GM23248 (cell line): ENCODE measurements around the gene PYGM. TPM values are rescaled to one million over a fixed set of nuclear protein-coding genes. Genes with fewer than 3 reads are reported as not detected.
A peak's percentile ranks its signal among the peaks of the same experiment; 100 is the strongest.

Experiments used
- DNase-seq: peaks from one replicate; pipeline ENCODE4 v3.0.0-alpha.2; 2015
- H2AFZ ChIP-seq: fragments of 200-600 bp; sonication (generic); 2 replicates; pipeline ENCODE4 v1.6.1; 2016; ENCODE audit warnings: antibody characterized with exemption
- H3F3A ChIP-seq: fragments of 200-600 bp; sonication (generic); 2 replicates; pipeline ENCODE4 v1.6.1; 2016; ENCODE audit warnings: mild to moderate bottlenecking, antibody characterized with exemption, mixed run types; ENCODE audit not compliant: insufficient read depth
- H3K27ac ChIP-seq: fragments of 200-600 bp; sonication (generic); 2 replicates; pipeline ENCODE4 v1.5.1; 2016; ENCODE audit warnings: mild to moderate bottlenecking
- H3K27me3 ChIP-seq: fragments of 200-600 bp; sonication (generic); replicated peaks from 2 replicates; pipeline ENCODE4 v1.6.1; 2016; ENCODE audit warnings: mild to moderate bottlenecking; ENCODE audit not compliant: insufficient read depth
- H3K36me3 ChIP-seq: fragments of 200-600 bp; sonication (generic); 2 replicates; pipeline ENCODE4 v1.6.1; 2016; ENCODE audit warnings: low read depth, mild to moderate bottlenecking
- H3K4me1 ChIP-seq: fragments of 200-600 bp; sonication (generic); 2 replicates; pipeline ENCODE4 v1.6.1; 2016; ENCODE audit warnings: mild to moderate bottlenecking; ENCODE audit not compliant: insufficient read depth
- H3K4me2 ChIP-seq: fragments of 200-600 bp; sonication (generic); one replicate; pipeline ENCODE4 v1.6.1; 2016; ENCODE audit warnings: mild to moderate bottlenecking; ENCODE audit not compliant: unreplicated experiment
- H3K4me3 ChIP-seq: fragments of 200-600 bp; sonication (generic); 2 replicates; pipeline ENCODE4 v1.5.1; 2016; ENCODE audit warnings: mild to moderate bottlenecking
- H3K79me2 ChIP-seq: fragments of 200-600 bp; sonication (generic); 2 replicates; pipeline ENCODE4 v1.6.1; 2016; ENCODE audit warnings: mild to moderate bottlenecking; ENCODE audit not compliant: insufficient read depth
- H3K9ac ChIP-seq: fragments of 200-600 bp; sonication (generic); 2 replicates; pipeline ENCODE4 v1.6.1; 2016; ENCODE audit warnings: mild to moderate bottlenecking
- H3K9me2 ChIP-seq: fragments of 200-600 bp; sonication (generic); 2 replicates; pipeline ENCODE4 v1.6.1; 2016; ENCODE audit warnings: mixed run types, mild to moderate bottlenecking, moderate library complexity; ENCODE audit not compliant: insufficient read depth
- H3K9me3 ChIP-seq: fragments of 200-600 bp; sonication (generic); one replicate; pipeline ENCODE4 v1.6.1; 2017; ENCODE audit warnings: low read depth
- H4K20me1 ChIP-seq: fragments of 200-600 bp; sonication (generic); 2 replicates; pipeline ENCODE4 v1.6.0; 2016; ENCODE audit not compliant: insufficient read depth
- EZH2 ChIP-seq: fragments of 200-600 bp; sonication (generic); IDR thresholded peaks from 2 replicates; pipeline ENCODE4 v1.6.1; 2018; ENCODE audit warnings: antibody characterized with exemption, mild to moderate bottlenecking; ENCODE audit not compliant: insufficient read depth, poor library complexity, severe bottlenecking
- EZH2phosphoT487 ChIP-seq: fragments of 200-600 bp; sonication (generic); IDR thresholded peaks from 2 replicates; pipeline ENCODE4 v1.6.1; 2018; ENCODE audit warnings: antibody characterized with exemption, moderate library complexity, mild to moderate bottlenecking, low read depth; ENCODE audit not compliant: insufficient read depth
- WGBS, 2 experiments: methylation state at CpG; one replicate each; pipeline ENCODE4 v1.1.6; 2015 to 2017; ENCODE audit warnings: low lambda C conversion rate in 2 of 2, low coverage in 1 of 2; ENCODE audit errors: missing lambda C conversion rate in 2 of 2; 5-methylcytosine and 5-hydroxymethylcytosine counted together
- in situ Hi-C: fragments of 300-500 bp; cut with MboI; formaldehyde crosslinking; loops from 2 replicates; pipeline ENCODE4 v1.15.0; 2020
- polyA plus RNA-seq: library from polyadenylated mRNA; unstranded; fragments of >200 nt; fragmentation: Nextera tagmentation; extraction: Ambion mirVana; gene quantifications from 2 replicates; pipeline ENCODE4 v1.2.1, GENCODE V29; 2016
- total RNA-seq: library from RNA; depleted of rRNA; stranded (reverse); fragments of >200 nt; shearing (Covaris generic); gene quantifications from 2 replicates; pipeline ENCODE4 v1.2.3, GENCODE V29; 2014

The PYGM gene
- total and polyA plus RNA-seq, 2 experiments from 2014 or later = not detected

GRCh38 chr11:64712430-64713015, 47.3 kb downstream of the PYGM start:
- H3K27me3 ChIP-seq = peaks cover 72% of the 10 kb centered on the region
- no peak for TF ChIP-seq EZH2phosphoT487
- TF ChIP-seq EZH2 = no peak
- H3K4me2 ChIP-seq = no peak overlapping the region
- no peaks in the 10 kb centered on the region for H3K36me3 ChIP-seq
- no peak overlapping the region for H3K27ac ChIP-seq
- no peak overlapping the region for H3K9ac ChIP-seq
- no peaks in the 10 kb centered on the region for H4K20me1 ChIP-seq
- no peak overlapping the region for H2AFZ ChIP-seq
- in situ Hi-C loops = no loop called here
- DNase-seq = no peak
- WGBS, 2 experiments = 7% methylated on average over 29 to 45 of the region's 45 CpGs
- H3K79me2 ChIP-seq = no peaks in the 10 kb centered on the region
- no peaks in the 10 kb centered on the region for H3K9me3 ChIP-seq
- no peaks in the 10 kb centered on the region for H3K4me1 ChIP-seq
- no peaks in the 10 kb centered on the region for H3K9me2 ChIP-seq
- no peaks in the 10 kb centered on the region for H3F3A ChIP-seq
- no peak overlapping the region for H3K4me3 ChIP-seq

GRCh38 chr11:64711956-64712362, 47.8 kb downstream of the PYGM start:
- Histone ChIP-seq H3K27me3 (peaks cover 71% of the 10 kb centered on the region), H2AFZ (no peak overlapping the region), H3K9me2 (no peaks in the 10 kb centered on the region), H3K79me2 (no peaks in the 10 kb centered on the region), H3K4me3 (no peak overlapping the region), H3K36me3 (no peaks in the 10 kb centered on the region), H3K4me1 (no peaks in the 10 kb centered on the region), H4K20me1 (no peaks in the 10 kb centered on the region), H3F3A (no peaks in the 10 kb centered on the region), H3K9ac (no peak overlapping the region), H3K9me3 (no peaks in the 10 kb centered on the region), H3K27ac (no peak overlapping the region), H3K4me2 (no peak overlapping the region)
- 14 to 20% methylated on average over 15 to 19 of the region's 19 CpGs for WGBS, 2 experiments
- no peak for DNase-seq
- TF ChIP-seq EZH2phosphoT487 (no peak), EZH2 (no peak)
- in situ Hi-C loops = no loop called here

- Histone ChIP-seq H3K4me1 (no peaks in the 10 kb centered on the region), H3K9me2 (no peaks in the 10 kb centered on the region), H3K79me2 (no peaks in the 10 kb centered on the region), H3K4me3 (no peak overlapping the region), H3K9ac (no peak overlapping the region), H3K4me2 (no peak overlapping the region), H3K27me3 (peaks cover 72% of the 10 kb centered on the region), H3F3A (no peaks in the 10 kb centered on the region), H4K20me1 (no peaks in the 10 kb centered on the region), H3K27ac (no peak overlapping the region), H3K36me3 (no peaks in the 10 kb centered on the region), H3K9me3 (no peaks in the 10 kb centered on the region), H2AFZ (no peak overlapping the region)
- in situ Hi-C loops = no loop called here
- 13 to 16% methylated on average over 36 to 40 of the region's 46 CpGs for WGBS, 2 experiments
- no peak for DNase-seq
- TF ChIP-seq EZH2 (no peak), EZH2phosphoT487 (no peak)
Measured at GRCh38 chr11:64711138-64711955, 48.4 kb downstream of the PYGM start.

GRCh38 chr11:64710418-64711137, 49.2 kb downstream of the PYGM start:
- peak; percentile 18 for DNase-seq
- Histone ChIP-seq H3K27ac (no peak overlapping the region), H3K9me3 (no peaks in the 10 kb centered on the region), H2AFZ (no peak overlapping the region), H3K4me2 (no peak overlapping the region), H3F3A (no peaks in the 10 kb centered on the region), H3K9ac (no peak overlapping the region), H3K36me3 (no peaks in the 10 kb centered on the region), H4K20me1 (no peaks in the 10 kb centered on the region), H3K4me1 (no peaks in the 10 kb centered on the region), H3K9me2 (no peaks in the 10 kb centered on the region), H3K79me2 (no peaks in the 10 kb centered on the region), H3K27me3 (peaks cover 67% of the 10 kb centered on the region), H3K4me3 (no peak overlapping the region)
- 32 to 33% methylated on average over 13 of the region's 13 CpGs for WGBS, 2 experiments
- in situ Hi-C loops = no loop called here
- no peak for TF ChIP-seq EZH2
- TF ChIP-seq EZH2phosphoT487 = no peak
